ENCODE measurements around the gene RALB.

GRCh38 chr2:120247851-120248250, 4.8 kb upstream of the RALB start:
- TF ChIP-seq POLR2A (IDR thresholded peaks at IDR 0.05) (no peak), POLR2AphosphoS5 (IDR thresholded peaks at IDR 0.05) (no peak)
